HCT116 (cell line): ENCODE results near the gene TTC23. TPM values are rescaled to one million over a fixed set of nuclear protein-coding genes. Genes with fewer than 3 reads are reported as not detected.

Source experiments
- ATAC-seq: fragments of 200-7000 bp; cut with Tn5 transposase; 2 replicates; pipeline ENCODE4 v1.9.1; 2020; ENCODE audit warnings: mild to moderate bottlenecking, moderate library complexity
- BruUV-seq: library from RNA; stranded (reverse); fragments of 400-500 nt; replicated peaks from 2 replicates; lab custom pipeline; 2021; lab: Mats Ljungman, UMichigan
- CTCF ChIA-PET: fragments of 300-600 bp; sonication (Branson Sonifier 250); formaldehyde crosslinking; loops from one replicate; lab custom pipeline; 2021; ENCODE audit warnings: antibody characterized with exemption; lab: Charles Lee
- POLR2A ChIA-PET: fragments of 300-600, 350-600 bp; sonication (Branson Sonifier 250); formaldehyde crosslinking; loops from one replicate; lab custom pipeline; 2021; ENCODE audit warnings: antibody characterized with exemption; lab: Charles Lee
- RAD21 ChIA-PET, 2 experiments: fragments of 300-600 bp; sonication (Branson Sonifier 250); formaldehyde crosslinking; loops; one replicate each; lab custom pipeline; 2023; ENCODE audit warnings: low total read pairs in 2 of 2; ENCODE audit not compliant: uncharacterized antibody in 2 of 2, unreplicated experiment in 2 of 2, low non-redundant PET in 1 of 2; lab: Charles Lee
- DNase-seq: peaks from one replicate; pipeline ENCODE4 v3.0.0-alpha.2; 2010; ENCODE audit warnings: low read depth, low spot score
- H2AFZ ChIP-seq: fragments of 200-600 bp; shearing (Covaris generic), sonication (generic); 2 replicates; pipeline ENCODE4 v1.6.1; 2017; ENCODE audit warnings: low read depth, mixed run types, mixed read lengths, antibody characterized with exemption, low read length; ENCODE audit not compliant: poor library complexity, severe bottlenecking
- H3K27ac ChIP-seq: 2 replicates; pipeline ENCODE4 v1.5.1; 2012; ENCODE audit warnings: low read depth, low read length
- H3K27me3 ChIP-seq: fragments of 200-600 bp; sonication (generic); 2 replicates; pipeline ENCODE4 v1.6.1; 2016; ENCODE audit warnings: mixed run types, low read length, mixed read lengths; ENCODE audit not compliant: insufficient read depth
- H3K36me3 ChIP-seq, 2 experiments: fragments of 200-500 bp in 1 of 2; fragments of 200-600 bp in 1 of 2; sonication (Bioruptor generic) in 1 of 2; sonication (generic) in 1 of 2; 2 replicates each; pipeline versions ENCODE4 v1.5.1 to v1.6.1; 2014 to 2016; ENCODE audit warnings: low read length in 2 of 2, inconsistent platforms in 1 of 2, mixed read lengths in 1 of 2, mixed run types in 1 of 2; ENCODE audit not compliant: insufficient read depth in 2 of 2, control insufficient read depth in 1 of 2
- H3K4me1 ChIP-seq, 2 experiments: fragments of 200-600 bp in 1 of 2; sonication (generic) in 1 of 2; 2 replicates each; pipeline versions ENCODE4 v1.5.1 to v1.6.1; 2012 to 2017; ENCODE audit warnings: low read length in 2 of 2, inconsistent platforms in 1 of 2, mild to moderate bottlenecking in 1 of 2, mixed read lengths in 1 of 2, mixed run types in 1 of 2, moderate library complexity in 1 of 2; ENCODE audit not compliant: insufficient read depth in 2 of 2, control insufficient read depth in 1 of 2
- H3K4me2 ChIP-seq: fragments of 200-600 bp; sonication (generic); 2 replicates; pipeline ENCODE4 v1.6.1; 2017; ENCODE audit warnings: mixed run types, low read length, mixed read lengths
- H3K4me3 ChIP-seq, 2 experiments: fragments of 200-600 bp in 1 of 2; sonication (generic) in 1 of 2; replicated peaks in 1 of 2; 2 replicates each; pipeline ENCODE4 v1.5.1; 2011 to 2016; ENCODE audit warnings: low read length in 2 of 2, control low read depth in 1 of 2, low read depth in 1 of 2, mild to moderate bottlenecking in 1 of 2, mixed read lengths in 1 of 2, mixed run types in 1 of 2
- H3K79me2 ChIP-seq: fragments of 200-600 bp; sonication (generic); 2 replicates; pipeline ENCODE4 v1.6.1; 2017; ENCODE audit warnings: mild to moderate bottlenecking, mixed run types, low read length, moderate library complexity, mixed read lengths; ENCODE audit not compliant: insufficient read depth
- H3K9ac ChIP-seq: fragments of 200-600 bp; sonication (generic); 2 replicates; pipeline ENCODE4 v1.6.1; 2016; ENCODE audit warnings: low read length, mixed read lengths
- H3K9me2 ChIP-seq: fragments of 200-600 bp; sonication (generic), shearing (Covaris generic); 2 replicates; pipeline ENCODE4 v1.6.1; 2017; ENCODE audit warnings: mixed run types, mild to moderate bottlenecking, moderate library complexity; ENCODE audit not compliant: insufficient read depth
- H3K9me3 ChIP-seq, 2 experiments: fragments of 200-500 bp in 1 of 2; fragments of 200-600 bp in 1 of 2; sonication (Bioruptor generic) in 1 of 2; sonication (generic) in 1 of 2; 2 replicates each; pipeline ENCODE4 v1.6.1; 2014 to 2017; ENCODE audit warnings: low read length in 2 of 2, mixed read lengths in 2 of 2, inconsistent platforms in 1 of 2, low read depth in 1 of 2, mild to moderate bottlenecking in 1 of 2, mixed run types in 1 of 2, moderate library complexity in 1 of 2; ENCODE audit not compliant: control insufficient read depth in 1 of 2, insufficient read depth in 1 of 2
- H4K20me1 ChIP-seq: fragments of 200-600 bp; sonication (generic), shearing (Covaris generic); 2 replicates; pipeline ENCODE4 v1.6.1; 2017; ENCODE audit warnings: mixed run types, mild to moderate bottlenecking, moderate library complexity; ENCODE audit not compliant: insufficient read depth
- ATF3 ChIP-seq: IDR thresholded peaks from 2 replicates; pipeline ENCODE4 v1.6.1; 2012
- CBX3 ChIP-seq: IDR thresholded peaks from 2 replicates; pipeline ENCODE4 v1.6.1; 2012; ENCODE audit warnings: low read depth
- CEBPB ChIP-seq: IDR thresholded peaks from 2 replicates; pipeline ENCODE4 v1.6.1; 2012; ENCODE audit warnings: low read depth
- EGR1 ChIP-seq: IDR thresholded peaks from 2 replicates; pipeline ENCODE4 v1.6.1; 2012; ENCODE audit warnings: low read depth
- ELF1 ChIP-seq: IDR thresholded peaks from 2 replicates; pipeline ENCODE4 v1.6.1; 2012; ENCODE audit warnings: low read depth, borderline replicate concordance
- EZH2 ChIP-seq: fragments of 200-600 bp; sonication (generic); IDR thresholded peaks from 2 replicates; pipeline ENCODE4 v1.6.1; 2017; ENCODE audit warnings: antibody characterized with exemption, mixed run types
- FOSL1 ChIP-seq: IDR thresholded peaks from 2 replicates; pipeline ENCODE4 v1.6.1; 2012; ENCODE audit warnings: low read depth
- RAD21 ChIP-seq: IDR thresholded peaks from 2 replicates; pipeline ENCODE4 v1.6.1; 2012; ENCODE audit warnings: low read depth, mild to moderate bottlenecking
- REST ChIP-seq: IDR thresholded peaks from 2 replicates; pipeline ENCODE4 v1.6.1; 2012; ENCODE audit warnings: low read depth
- SIN3A ChIP-seq: IDR thresholded peaks from 2 replicates; pipeline ENCODE4 v1.6.1; 2012; ENCODE audit warnings: low read depth
- SP1 ChIP-seq: IDR thresholded peaks from 2 replicates; pipeline ENCODE4 v1.6.1; 2012; ENCODE audit warnings: low read depth
- SRF ChIP-seq: IDR thresholded peaks from 2 replicates; pipeline ENCODE4 v1.6.1; 2012; ENCODE audit warnings: low read depth
- YY1 ChIP-seq: IDR thresholded peaks from 2 replicates; pipeline ENCODE4 v1.6.1; 2011; ENCODE audit warnings: low read length, low read depth, moderate library complexity, mild to moderate bottlenecking; ENCODE audit not compliant: insufficient replicate concordance; ENCODE audit errors: extremely low read depth
- ZFX ChIP-seq: fragments of 450-650 bp; IDR thresholded peaks from 2 replicates; pipeline ENCODE4 v1.6.1; 2017
- intact Hi-C: fragments of 100-400 bp; cut with micrococcal nuclease; formaldehyde crosslinking; loops from 2 replicates; pipeline ENCODE4 v1.10.0; 2022
- total RNA-seq: library from RNA; stranded (reverse); gene quantifications from one replicate; pipeline ENCODE4 v1.2.1, GENCODE V29; 2021; ENCODE audit not compliant: unreplicated experiment
- TF ChIP-seq, protein P1 (sequence below): IDR thresholded peaks from 2 replicates; pipeline ENCODE4 v1.6.1; 2011; ENCODE audit warnings: mild to moderate bottlenecking, low read length, moderate library complexity; ENCODE audit not compliant: insufficient replicate concordance; ENCODE audit errors: extremely low read depth

TTC23 gene
- total RNA-seq, 1 experiment from 2014 or later = 10.2 TPM

GRCh38 chr15:99158626-99159412 is 90.6 kb downstream of the TTC23 start:
- no peaks in the 10 kb centered on the region for H3K4me1 ChIP-seq
- no peaks in the 10 kb centered on the region for H3K9me3 ChIP-seq
- no peaks in the 10 kb centered on the region for H3K27me3 ChIP-seq
- H3K9ac ChIP-seq = no peak overlapping the region
- H3K79me2 ChIP-seq = no peaks in the 10 kb centered on the region
- intact Hi-C loops = no loop called here
- no peaks in the 10 kb centered on the region for H4K20me1 ChIP-seq
- no peak overlapping the region for H3K4me2 ChIP-seq
- ChIA-PET RAD21 (no interaction called here), POLR2A (no interaction called here), CTCF (no interaction called here)
- no peak for TF ChIP-seq REST
- no peak for TF ChIP-seq FOSL1
- TF ChIP-seq EGR1 = no peak
- no peak for TF ChIP-seq ELF1
- no peak overlapping the region for H3K27ac ChIP-seq
- peaks cover 0 to 3% of the 10 kb centered on the region in 2 experiments; a peak in 3 of 4 replicates for H3K36me3 ChIP-seq
- no peak overlapping the region for H2AFZ ChIP-seq
- H3K9me2 ChIP-seq = no peaks in the 10 kb centered on the region
- BruUV-seq = no TSS peak
- H3K4me3 ChIP-seq = no peak overlapping the region
- DNase-seq = no peak
- ATAC-seq = no peak

DNA sequence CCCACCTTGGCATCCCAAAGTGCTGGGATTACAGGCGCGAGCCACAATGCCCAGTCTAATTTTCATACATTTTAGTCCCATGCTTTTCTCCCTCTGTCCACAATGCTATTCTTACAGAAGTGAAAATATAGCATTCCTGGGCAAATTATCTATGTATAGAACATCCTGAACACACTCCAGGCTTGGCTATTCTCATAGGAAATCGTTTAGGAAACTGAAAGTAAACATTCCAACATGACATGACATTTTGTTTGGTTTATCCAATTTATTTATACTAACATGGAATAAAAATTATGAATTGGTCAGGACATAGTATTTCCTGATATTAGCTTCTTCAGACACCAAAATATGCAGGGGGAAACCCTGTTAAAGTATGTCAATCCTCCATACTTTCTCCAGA is 91.9 kb downstream of the TTC23 start:
- ATAC-seq (no peak), DNase-seq (no peak)
- ChIA-PET CTCF (no interaction called here), POLR2A (no interaction called here), RAD21 (no interaction called here)
- no peaks in the 10 kb centered on the region for H3K9me2 ChIP-seq
- H3K4me3 ChIP-seq = no peak overlapping the region
- no peaks in the 10 kb centered on the region for H3K27me3 ChIP-seq
- no peaks in the 10 kb centered on the region for H3K79me2 ChIP-seq
- no TSS peak for BruUV-seq
- H3K9ac ChIP-seq = no peak overlapping the region
- no peaks in the 10 kb centered on the region for H3K9me3 ChIP-seq
- intact Hi-C loops = no loop called here
- no peaks in the 10 kb centered on the region for H4K20me1 ChIP-seq
- H3K36me3 ChIP-seq = peaks cover 0 to 3% of the 10 kb centered on the region in 2 experiments; a peak in 3 of 4 replicates
- H2AFZ ChIP-seq = no peak overlapping the region
- H3K4me2 ChIP-seq = no peak overlapping the region
- H3K4me1 ChIP-seq = no peaks in the 10 kb centered on the region
- TF ChIP-seq SIN3A (no peak), SP1 (no peak), CEBPB (no peak), FOSL1 (no peak), ATF3 (no peak), YY1 (no peak), EZH2 (no peak), SRF (no peak), CBX3 (no peak), ELF1 (no peak), RAD21 (no peak), ZFX (no peak), EGR1 (no peak)
- TF ChIP-seq, protein P1, sequence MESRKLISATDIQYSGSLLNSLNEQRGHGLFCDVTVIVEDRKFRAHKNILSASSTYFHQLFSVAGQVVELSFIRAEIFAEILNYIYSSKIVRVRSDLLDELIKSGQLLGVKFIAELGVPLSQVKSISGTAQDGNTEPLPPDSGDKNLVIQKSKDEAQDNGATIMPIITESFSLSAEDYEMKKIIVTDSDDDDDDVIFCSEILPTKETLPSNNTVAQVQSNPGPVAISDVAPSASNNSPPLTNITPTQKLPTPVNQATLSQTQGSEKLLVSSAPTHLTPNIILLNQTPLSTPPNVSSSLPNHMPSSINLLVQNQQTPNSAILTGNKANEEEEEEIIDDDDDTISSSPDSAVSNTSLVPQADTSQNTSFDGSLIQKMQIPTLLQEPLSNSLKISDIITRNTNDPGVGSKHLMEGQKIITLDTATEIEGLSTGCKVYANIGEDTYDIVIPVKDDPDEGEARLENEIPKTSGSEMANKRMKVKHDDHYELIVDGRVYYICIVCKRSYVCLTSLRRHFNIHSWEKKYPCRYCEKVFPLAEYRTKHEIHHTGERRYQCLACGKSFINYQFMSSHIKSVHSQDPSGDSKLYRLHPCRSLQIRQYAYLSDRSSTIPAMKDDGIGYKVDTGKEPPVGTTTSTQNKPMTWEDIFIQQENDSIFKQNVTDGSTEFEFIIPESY = no peak
- no peak overlapping the region for H3K27ac ChIP-seq
